NCI-H146 (cell line): ENCODE data around the gene FNDC11.

ENCODE experiments used
- DNase-seq: peaks from one replicate; lab custom pipeline; 2025; lab: John Stamatoyannopoulos, UW

The FNDC11 gene

GRCh38 chr20:63525971-63526370, 28.0 kb upstream of the FNDC11 start:
- DNase-seq = no peak

- DNase-seq = no peak
Measured at GRCh38 chr20:63527184-63527583, 26.8 kb upstream of the FNDC11 start.

DNA sequence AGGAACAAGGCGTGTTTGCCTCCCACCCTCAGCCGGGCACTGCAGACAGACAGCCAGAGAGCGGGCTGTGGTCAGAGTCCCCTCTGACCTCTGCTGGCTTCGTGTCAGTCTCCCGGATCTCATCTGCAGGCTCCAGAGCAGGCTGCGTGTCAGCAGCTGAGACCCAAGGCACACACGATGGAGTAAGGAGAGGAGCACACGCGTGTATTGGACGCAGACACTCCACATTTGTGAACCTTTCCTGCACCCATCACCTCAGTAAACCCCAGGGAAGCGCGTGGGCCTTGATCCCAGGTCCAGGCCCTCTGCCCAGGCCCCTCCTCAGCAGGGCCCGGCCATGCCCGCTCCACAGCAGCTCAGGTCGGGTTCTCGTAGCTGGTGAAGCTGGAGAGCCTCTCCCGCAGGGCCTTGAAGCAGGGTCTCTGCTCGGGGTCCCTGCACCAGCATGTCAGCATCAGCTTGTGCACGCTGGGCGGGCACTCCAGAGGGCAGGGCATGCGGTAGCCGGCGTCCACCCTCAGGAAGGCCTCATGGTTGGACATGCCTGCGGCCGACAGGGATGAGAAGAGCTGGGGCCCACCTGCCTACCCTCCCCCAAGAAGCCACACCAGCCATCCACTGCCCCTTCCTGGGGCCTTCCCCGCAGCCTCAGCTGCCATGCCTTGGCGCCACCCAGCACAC, 24.6 kb upstream of the FNDC11 start:
- DNase-seq = no peak

- DNase-seq = no peak
Measured at GRCh38 chr20:63529861-63530787, 23.8 kb upstream of the FNDC11 start.

DNA sequence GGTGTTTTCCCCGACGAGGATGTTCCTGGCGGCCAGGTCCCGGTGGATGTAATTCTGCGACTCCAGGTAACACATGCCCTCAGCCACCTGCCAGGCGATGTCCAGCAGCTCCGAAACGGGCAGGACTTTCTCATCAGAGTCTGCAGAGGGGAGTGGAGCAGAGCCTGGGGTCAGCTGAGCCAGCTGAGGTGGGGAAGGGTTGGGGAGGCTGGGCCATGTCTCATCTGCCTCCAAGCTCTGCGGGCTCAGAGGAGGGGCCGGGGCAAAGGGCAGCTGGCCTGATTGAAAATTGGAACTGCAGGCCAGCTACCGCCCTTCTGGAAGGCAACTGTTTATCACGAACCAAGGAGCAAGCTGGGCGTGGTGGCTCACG, 23.2 kb upstream of the FNDC11 start:
- DNase-seq = no peak

DNA sequence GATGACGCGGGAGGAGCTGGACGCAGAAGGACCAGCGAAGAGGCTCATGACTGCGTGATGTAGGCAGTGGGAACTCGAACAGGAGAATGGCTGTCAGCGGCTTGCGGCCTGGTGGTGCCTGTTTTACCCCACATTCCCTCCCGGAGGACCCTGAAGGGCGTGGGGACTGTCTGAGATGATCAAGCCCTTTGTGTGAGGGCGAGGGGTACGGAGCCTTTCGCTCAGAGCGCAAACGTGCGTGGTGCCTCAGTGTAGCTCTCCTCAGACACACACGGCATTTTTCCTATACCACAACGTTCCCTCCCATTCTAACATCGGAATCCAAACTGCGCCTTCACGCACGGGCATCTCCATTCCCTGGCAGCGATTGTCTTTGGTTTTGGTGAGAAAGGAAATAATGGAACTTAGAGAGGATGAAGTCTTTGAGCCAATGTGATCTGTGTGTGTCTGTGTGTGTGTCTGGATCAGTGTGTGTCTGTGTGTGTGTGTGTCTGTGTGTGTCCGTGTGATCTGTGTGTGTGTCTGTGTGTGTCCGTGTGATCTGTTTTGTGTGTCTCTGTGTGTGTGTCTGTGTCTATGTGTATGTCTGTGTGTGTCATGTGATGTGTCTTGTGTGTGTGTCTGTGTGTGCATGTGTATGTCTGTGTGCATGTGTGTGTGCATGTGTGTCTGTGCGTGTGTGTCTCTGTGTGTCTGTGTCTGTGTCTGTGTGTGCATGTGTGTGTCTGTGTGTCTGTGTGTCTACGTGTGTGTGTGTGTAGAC, 22.1 kb upstream of the FNDC11 start:
- no peak for DNase-seq

- no peak for DNase-seq
Measured at GRCh38 chr20:63532449-63532971, 21.4 kb upstream of the FNDC11 start.

- no peak for DNase-seq
Measured at GRCh38 chr20:63533388-63533787, 20.6 kb upstream of the FNDC11 start.

DNA sequence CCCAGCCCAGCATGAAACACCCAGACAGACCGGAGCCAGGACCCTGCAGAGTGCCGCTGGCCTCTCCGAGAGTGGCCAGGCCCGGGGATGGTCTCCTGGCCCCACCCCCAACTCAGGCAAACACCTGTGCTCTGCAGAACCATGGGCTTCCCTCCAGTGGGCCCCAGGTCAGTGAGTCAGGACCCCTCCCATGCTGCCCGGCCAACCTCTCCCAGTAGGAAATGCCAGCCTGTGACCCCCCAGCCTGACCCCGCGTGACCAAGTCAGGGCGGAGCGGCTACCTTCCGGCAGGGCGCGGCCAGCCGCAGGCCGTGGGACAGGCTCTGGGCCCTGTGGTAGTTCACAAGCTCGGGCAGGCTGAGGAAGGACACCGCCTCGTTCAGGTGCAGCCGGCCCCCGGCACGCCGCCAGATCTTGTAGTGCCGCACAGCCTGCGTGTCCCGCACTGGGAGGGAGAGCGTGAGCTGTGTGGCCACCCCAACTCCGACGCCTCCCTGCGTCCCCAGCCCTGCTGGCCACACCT, 20.0 kb upstream of the FNDC11 start:
- DNase-seq = no peak

DNA sequence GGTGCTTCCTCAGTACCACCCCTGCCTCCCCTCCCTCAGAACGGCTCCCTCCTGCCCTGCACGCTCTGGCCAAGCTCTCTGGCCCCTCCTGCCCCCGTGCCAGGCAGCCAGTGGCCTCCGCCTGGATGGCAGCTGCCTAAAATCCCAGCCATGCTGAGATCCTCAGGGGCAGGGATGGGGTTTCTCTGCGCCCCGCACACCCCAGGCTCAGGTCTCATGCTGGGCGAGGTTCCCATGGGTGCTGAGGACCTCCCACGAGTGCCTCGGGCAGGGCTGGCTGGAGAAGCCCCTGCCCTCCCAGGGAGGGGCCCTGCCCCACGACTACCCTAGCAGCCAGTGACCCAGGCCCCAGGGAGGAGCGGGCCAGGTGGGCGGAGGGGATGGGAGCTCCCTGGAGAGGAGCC, 19.5 kb upstream of the FNDC11 start:
- no peak for DNase-seq

- no peak for DNase-seq
Measured at GRCh38 chr20:63534831-63535651, 18.9 kb upstream of the FNDC11 start.

- peak; percentile 88 for DNase-seq
Measured at GRCh38 chr20:63536241-63536977, 17.6 kb upstream of the FNDC11 start.

DNA sequence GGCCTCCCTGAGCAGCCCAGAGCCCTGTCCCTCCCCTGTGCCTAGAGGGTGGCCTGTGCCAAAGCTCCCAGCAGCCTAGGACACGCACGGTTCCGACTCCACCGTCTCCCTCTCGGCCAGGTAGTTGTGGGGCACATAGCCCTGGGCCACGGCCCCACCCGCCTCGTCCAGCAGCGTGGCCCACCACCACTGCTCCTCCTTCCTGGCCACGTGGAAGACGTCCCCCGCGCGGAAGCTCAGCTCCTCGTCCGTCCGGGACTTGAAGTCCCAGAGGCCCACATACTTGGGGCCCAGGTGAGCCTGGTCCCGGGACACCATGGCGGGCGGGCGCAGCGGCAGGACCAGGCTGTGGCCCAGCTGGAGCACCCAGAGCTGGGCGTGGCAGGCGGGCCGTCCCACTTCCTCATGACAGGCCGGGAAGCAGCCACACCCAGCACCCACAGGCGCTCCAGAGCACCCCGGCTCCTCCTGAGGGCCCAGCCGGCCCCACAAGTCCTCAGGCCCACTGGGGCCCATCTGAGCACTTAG, 16.9 kb upstream of the FNDC11 start, which contains the start of gene PTK6:
Gene PTK6 (minus strand): TSS at position 380 of the 528 bp plus-strand sequence. CDS start 62 bp downstream, at position 318.
- no peak for DNase-seq

- DNase-seq = peak; percentile 87
Measured at GRCh38 chr20:63537525-63538203, 16.3 kb upstream of the FNDC11 start.

- peak; percentile 65 for DNase-seq
Measured at GRCh38 chr20:63538204-63539091, 15.5 kb upstream of the FNDC11 start.

DNA sequence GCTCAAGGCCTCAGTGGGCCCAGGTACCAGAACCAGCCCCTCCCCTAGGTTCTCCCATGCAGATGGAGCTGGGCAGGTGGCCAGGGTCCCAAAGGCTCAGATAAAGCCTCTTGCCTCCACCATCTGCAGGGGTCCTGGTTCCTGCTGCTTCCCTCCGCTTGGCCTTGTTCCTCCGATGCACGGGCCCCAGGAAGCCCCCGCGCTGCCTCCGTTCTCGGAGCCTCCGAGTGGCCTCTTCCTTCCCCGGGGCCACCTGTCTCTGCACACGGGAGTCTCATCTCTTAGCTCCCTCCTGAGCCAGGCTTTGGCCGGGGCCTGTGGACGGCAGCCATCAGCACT, 14.9 kb upstream of the FNDC11 start:
- no peak for DNase-seq

DNA sequence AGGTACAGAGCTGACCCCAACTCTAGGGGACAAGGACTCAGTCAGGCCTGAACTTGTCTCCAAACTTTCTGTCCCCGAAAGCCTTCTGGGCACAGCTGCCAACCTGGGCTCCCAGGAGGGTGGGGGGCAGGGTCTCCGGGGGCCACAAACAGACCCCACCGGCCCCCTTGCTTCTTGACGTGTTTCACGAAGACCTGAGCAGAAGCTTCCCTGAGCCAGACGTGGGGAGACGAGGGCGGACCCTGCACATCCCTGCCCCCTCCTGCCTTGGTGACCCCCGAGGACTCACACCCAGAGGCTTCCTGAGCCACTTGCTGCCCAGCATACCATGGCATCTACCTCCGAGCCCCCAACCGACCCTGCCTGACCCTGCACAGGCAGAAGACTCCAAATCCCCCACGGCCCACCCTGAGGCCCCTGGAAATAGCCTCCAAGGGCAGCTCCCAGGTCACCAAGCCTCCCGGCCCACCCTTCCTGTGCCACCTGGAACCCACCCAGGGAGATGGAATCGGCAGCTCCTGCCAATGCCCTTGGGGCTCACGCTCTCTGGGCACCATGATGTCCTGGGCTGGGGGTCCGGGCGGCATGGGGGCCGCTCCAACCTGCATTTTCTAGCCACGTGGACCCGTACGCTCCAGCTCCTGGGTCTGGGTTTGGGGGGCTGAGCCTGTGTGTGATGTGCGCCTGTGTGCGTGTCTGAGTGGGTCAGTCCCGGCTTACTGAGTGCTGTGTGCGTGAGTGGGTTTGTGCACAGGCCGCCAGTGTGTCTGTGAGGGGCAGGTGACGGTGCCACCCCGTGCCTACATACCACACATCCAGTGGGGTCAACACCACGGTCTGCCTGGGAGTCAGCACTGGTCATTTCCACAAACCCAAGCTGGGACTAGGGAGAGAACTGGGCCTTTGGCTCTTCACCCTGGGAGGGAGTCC, 14.3 kb upstream of the FNDC11 start:
- no peak for DNase-seq
